Measurements from ENCODE around the gene BBS9.

- TF ChIP-seq POLR2A (IDR thresholded peaks at IDR 0.05; ENCODE audit: low read depth, low read length) (no peak), SMC3 (IDR thresholded peaks at IDR 0.05; ENCODE audit: low read depth, low read length) (no peak), CTCF (conservative IDR thresholded peaks at IDR 0.05; ENCODE audit: low read depth, low read length) (no peak), MAFK (IDR thresholded peaks at IDR 0.05; ENCODE audit: low read depth, low read length) (no peak), BHLHE40 (IDR thresholded peaks at IDR 0.05; ENCODE audit: low read depth, low read length) (no peak), FOS (IDR thresholded peaks at IDR 0.05; ENCODE audit: low read depth, low read length) (no peak), USF2 (IDR thresholded peaks at IDR 0.05; ENCODE audit: low read depth, low read length) (no peak), MXI1 (IDR thresholded peaks at IDR 0.05; ENCODE audit: borderline replicate concordance, low read depth, low read length) (no peak)
Measured at GRCh38 chr7:33487998-33488682, 358.8 kb downstream of the BBS9 start.
